HepG2 (cell line): ENCODE results near the gene MAN2A1. TPM values are rescaled to one million over a fixed set of nuclear protein-coding genes. Genes with fewer than 3 reads are reported as not detected.

Experiments
- CHD4 ChIP-seq: fragments of 200-600 bp; sonication (generic); IDR thresholded peaks from 2 replicates; pipeline ENCODE4 v1.7.0; 2017; ENCODE audit warnings: mild to moderate bottlenecking, low read length, borderline replicate concordance
- E2F2 ChIP-seq: sonication (generic); formaldehyde crosslinking; IDR thresholded peaks from 2 replicates; pipeline ENCODE4 v1.4.0; 2020; ENCODE audit warnings: missing genetic modification reagents, borderline replicate concordance
- HMGXB3 ChIP-seq: sonication (generic); formaldehyde crosslinking; IDR thresholded peaks from 2 replicates; pipeline ENCODE4 v1.4.0; 2020; ENCODE audit warnings: missing genetic modification reagents, borderline replicate concordance
- KMT2A ChIP-seq: sonication (generic); formaldehyde crosslinking; IDR thresholded peaks from 2 replicates; pipeline ENCODE4 v1.4.0; 2020; ENCODE audit warnings: missing genetic modification reagents
- MED8 ChIP-seq: sonication (generic); formaldehyde crosslinking; IDR thresholded peaks from 2 replicates; pipeline ENCODE4 v1.8.1; 2023; ENCODE audit warnings: mild to moderate bottlenecking, missing genetic modification reagents; ENCODE audit not compliant: insufficient replicate concordance
- ZBTB4 ChIP-seq: sonication (generic); formaldehyde crosslinking; IDR thresholded peaks from 2 replicates; pipeline ENCODE4 v1.4.0; 2020; ENCODE audit warnings: missing genetic modification reagents, mild to moderate bottlenecking, borderline replicate concordance
- ZMAT3 ChIP-seq: sonication (generic); formaldehyde crosslinking; conservative IDR thresholded peaks from 2 replicates; pipeline ENCODE4 v1.7.0; 2021; ENCODE audit warnings: missing genetic modification reagents
- ZNF580 ChIP-seq: IDR thresholded peaks from 2 replicates; pipeline ENCODE4 v1.6.1; 2016; ENCODE audit warnings: low read depth, borderline replicate concordance
- ZNF605 ChIP-seq: sonication (generic); formaldehyde crosslinking; IDR thresholded peaks from 2 replicates; pipeline ENCODE4 v1.8.0; 2022; ENCODE audit warnings: mild to moderate bottlenecking, missing genetic modification reagents
- ZSCAN25 ChIP-seq: sonication (generic); formaldehyde crosslinking; IDR thresholded peaks from 2 replicates; pipeline ENCODE4 v1.8.0; 2022; ENCODE audit warnings: mild to moderate bottlenecking, missing genetic modification reagents
- polyA plus RNA-seq, 8 experiments: library from polyadenylated mRNA; depleted of rRNA in 3 of 8; stranded (reverse) in 7 of 8; unstranded in 1 of 8; fragments of >200 nt; fragmentation: Illumina TruSeq in 4 of 8; extraction: Trizol in 4 of 8; gene quantifications; 2 replicates each; pipeline versions ENCODE4 v1.2.1 to v1.2.3, GENCODE V29; 2011 to 2016; ENCODE audit warnings: low read depth in 4 of 8, missing spikeins in 1 of 8, mixed read lengths in 1 of 8; ENCODE audit not compliant: insufficient read depth in 1 of 8
- total RNA-seq, 5 experiments: library from RNA; depleted of rRNA; stranded (reverse); fragments of >200 nt; fragmentation: Illumina TruSeq; extraction: Trizol; gene quantifications; 2 replicates each; pipeline ENCODE4 v1.2.3, GENCODE V29; 2016; ENCODE audit warnings: low read depth in 1 of 5

Gene MAN2A1
- total and polyA plus RNA-seq, 2 of the 13 experiments (the other 11 are each of a cell fraction or from before 2014, with no cell fraction given) = 56.2 to 80.5 TPM

GRCh38 chr5:109688970-109689739 is 572 bp upstream of the MAN2A1 start (continued):
- TF ChIP-seq ZNF605 (CRISPR knock-in tag) (0 out of 2 replicates have a peak, but pooled peaks have one; percentile 36), ZBTB4 (no peak), KMT2A (CRISPR knock-in tag) (peak; percentile 60; the same call in 1 of the 2 replicates), CHD4 (peak; percentile 70; the same call in 1 of the 2 replicates), ZSCAN25 (CRISPR knock-in tag) (no peak; the same call in 1 of the 2 replicates), E2F2 (CRISPR knock-in tag) (no peak), ZMAT3 (CRISPR knock-in tag) (0 out of 2 replicates have a peak, but pooled peaks have one; percentile 28), HMGXB3 (CRISPR knock-in tag) (peak; percentile 35; the same call in 1 of the 2 replicates), MED8 (CRISPR knock-in tag) (no peak), ZNF580 (CRISPR knock-in tag) (peak; percentile 78; the same call in 1 of the 2 replicates)
